Measurements from ENCODE around the gene TBL3.

DNA sequence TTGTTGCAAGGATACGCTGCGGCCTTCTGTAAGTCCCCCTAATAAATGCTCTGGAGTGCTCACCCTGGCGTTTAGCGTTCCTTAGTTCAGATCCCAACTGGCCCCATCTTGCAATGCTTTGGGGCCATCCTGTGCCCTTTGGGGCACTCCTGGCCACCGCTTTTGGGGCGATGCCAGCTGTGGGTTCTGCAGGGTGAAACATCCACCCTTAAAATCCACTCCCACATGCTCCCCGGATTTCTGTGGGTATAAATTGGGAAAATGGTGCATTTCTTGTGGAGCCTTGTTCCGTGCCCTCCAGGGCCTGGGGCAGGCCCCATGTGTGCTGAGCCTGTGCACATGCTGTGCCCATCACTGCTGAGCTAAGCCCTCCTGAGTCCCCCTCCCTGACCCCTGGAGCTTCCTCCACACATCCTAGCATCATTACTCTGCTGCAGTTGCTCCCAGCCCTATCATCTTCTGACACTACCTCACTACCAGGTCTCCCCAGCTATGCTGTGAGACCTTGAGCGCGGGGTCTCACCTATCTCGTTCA lies 34.8 kb upstream of the TBL3 start:
- TF ChIP-seq, protein P1, sequence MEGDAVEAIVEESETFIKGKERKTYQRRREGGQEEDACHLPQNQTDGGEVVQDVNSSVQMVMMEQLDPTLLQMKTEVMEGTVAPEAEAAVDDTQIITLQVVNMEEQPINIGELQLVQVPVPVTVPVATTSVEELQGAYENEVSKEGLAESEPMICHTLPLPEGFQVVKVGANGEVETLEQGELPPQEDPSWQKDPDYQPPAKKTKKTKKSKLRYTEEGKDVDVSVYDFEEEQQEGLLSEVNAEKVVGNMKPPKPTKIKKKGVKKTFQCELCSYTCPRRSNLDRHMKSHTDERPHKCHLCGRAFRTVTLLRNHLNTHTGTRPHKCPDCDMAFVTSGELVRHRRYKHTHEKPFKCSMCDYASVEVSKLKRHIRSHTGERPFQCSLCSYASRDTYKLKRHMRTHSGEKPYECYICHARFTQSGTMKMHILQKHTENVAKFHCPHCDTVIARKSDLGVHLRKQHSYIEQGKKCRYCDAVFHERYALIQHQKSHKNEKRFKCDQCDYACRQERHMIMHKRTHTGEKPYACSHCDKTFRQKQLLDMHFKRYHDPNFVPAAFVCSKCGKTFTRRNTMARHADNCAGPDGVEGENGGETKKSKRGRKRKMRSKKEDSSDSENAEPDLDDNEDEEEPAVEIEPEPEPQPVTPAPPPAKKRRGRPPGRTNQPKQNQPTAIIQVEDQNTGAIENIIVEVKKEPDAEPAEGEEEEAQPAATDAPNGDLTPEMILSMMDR (IDR thresholded peaks at IDR 0.05; ENCODE audit: borderline replicate concordance, extremely low read depth, low read length, poor library complexity, severe bottlenecking), result no peak
- no peak for TF ChIP-seq EZH2 (IDR thresholded peaks at IDR 0.05; ENCODE audit: borderline replicate concordance, low read depth, low read length, severe bottlenecking)
